ENCODE measurements around the gene FNIP2.

FNIP2 gene

GRCh38 chr4:158903079-158903456 is 134.2 kb downstream of the FNIP2 start:
- H3K4me3 ChIP-seq (ENCODE audit: control insufficient read depth, low read depth, low read length): no peak overlapping the region
- no peak for DNase-seq (ENCODE audit: low read depth)
- no peak for TF ChIP-seq CTCF (conservative IDR thresholded peaks at IDR 0.05; ENCODE audit: control insufficient read depth, insufficient read depth, low read depth, low read length)

- TF ChIP-seq CTCF (conservative IDR thresholded peaks at IDR 0.05; ENCODE audit: control insufficient read depth, insufficient read depth, low read depth, low read length): no peak
- no peak overlapping the region for H3K4me3 ChIP-seq (ENCODE audit: control insufficient read depth, low read depth, low read length)
These were observed 134.7 kb downstream of the FNIP2 start for GRCh38 chr4:158903472-158904043.

GRCh38 chr4:158904815-158905214 is 136.0 kb downstream of the FNIP2 start:
- TF ChIP-seq CTCF (conservative IDR thresholded peaks at IDR 0.05; ENCODE audit: control insufficient read depth, insufficient read depth, low read depth, low read length): no peak

More at GRCh38 chr4:158903472-158904043, 134.7 kb downstream of the FNIP2 start:
- DNase-seq (ENCODE audit: low read depth): no peak

GRCh38 chr4:158906073-158906472 is 137.2 kb downstream of the FNIP2 start:
- TF ChIP-seq CTCF (conservative IDR thresholded peaks at IDR 0.05; ENCODE audit: control insufficient read depth, insufficient read depth, low read depth, low read length): no peak
- DNase-seq (ENCODE audit: low read depth): no peak
- no peak overlapping the region for H3K4me3 ChIP-seq (ENCODE audit: control insufficient read depth, low read depth, low read length)

More at GRCh38 chr4:158904815-158905214, 136.0 kb downstream of the FNIP2 start:
- no peak for DNase-seq (ENCODE audit: low read depth)
- H3K4me3 ChIP-seq (ENCODE audit: control insufficient read depth, low read depth, low read length): no peak overlapping the region

GRCh38 chr4:158912390-158912789 is 143.6 kb downstream of the FNIP2 start:
- TF ChIP-seq CTCF (conservative IDR thresholded peaks at IDR 0.05; ENCODE audit: control insufficient read depth, insufficient read depth, low read depth, low read length): no peak
- H3K4me3 ChIP-seq (ENCODE audit: control insufficient read depth, low read depth, low read length): no peak overlapping the region
- DNase-seq (ENCODE audit: low read depth): peak; percentile 66

GRCh38 chr4:158912806-158913205 is 144.0 kb downstream of the FNIP2 start:
- H3K4me3 ChIP-seq (ENCODE audit: control insufficient read depth, low read depth, low read length): no peak overlapping the region
- TF ChIP-seq CTCF (conservative IDR thresholded peaks at IDR 0.05; ENCODE audit: control insufficient read depth, insufficient read depth, low read depth, low read length): no peak
- peak; percentile 76 for DNase-seq (ENCODE audit: low read depth)

- no peak for TF ChIP-seq CTCF (conservative IDR thresholded peaks at IDR 0.05; ENCODE audit: control insufficient read depth, insufficient read depth, low read depth, low read length)
- peak; percentile 64 for DNase-seq (ENCODE audit: low read depth)
- H3K4me3 ChIP-seq (ENCODE audit: control insufficient read depth, low read depth, low read length): no peak overlapping the region
These were observed 144.9 kb downstream of the FNIP2 start for GRCh38 chr4:158913766-158914165.

Measured in fibroblast of mammary gland (primary cell).